H1 (cell line): ENCODE measurements around the gene UGT1A8. TPM values are rescaled to one million over a fixed set of nuclear protein-coding genes. Genes with fewer than 3 reads are reported as not detected.
"Not testable (repeated sequence)": the region's sequence is repeated elsewhere in the genome, so short reads cannot be mapped to it uniquely, and the experiment has no call there.

Experiments used
- CTCF ChIA-PET: fragments of 300-600 bp; sonication (Branson Sonifier 250); formaldehyde crosslinking; loops from one replicate; lab custom pipeline; 2021; ENCODE audit not compliant: partially characterized antibody; lab: Charles Lee
- POLR2A ChIA-PET: fragments of 300-600 bp; sonication (Branson Sonifier 250); formaldehyde crosslinking; loops from one replicate; lab custom pipeline; 2021; ENCODE audit warnings: inconsistent platforms; ENCODE audit not compliant: partially characterized antibody; lab: Charles Lee
- DNase-seq, 2 experiments: peaks; one replicate each; pipeline versions ENCODE4 v3.0.0 to v3.0.0-alpha.2; 2010 to 2022; ENCODE audit warnings: low spot score in 2 of 2, low read depth in 1 of 2, mixed read lengths in 1 of 2
- FAIRE-seq: peaks from 2 replicates; lab custom pipeline; 2011; peaks lifted over from hg19 to GRCh38; lab: Jason Lieb, UNC
- H2AFZ ChIP-seq: 2 replicates; pipeline ENCODE4 v1.8.1; 2012; ENCODE audit warnings: low read length, inconsistent platforms
- H2AK5ac ChIP-seq: 2 replicates; pipeline ENCODE4 v1.6.1; 2013; ENCODE audit warnings: low read depth, low read length
- H2BK120ac ChIP-seq: replicated peaks from 2 replicates; pipeline ENCODE3; 2013; ENCODE audit warnings: low read depth, low read length, inconsistent platforms
- H2BK12ac ChIP-seq: 2 replicates; pipeline ENCODE4 v1.6.1; 2013; ENCODE audit warnings: low read depth, low read length
- H2BK15ac ChIP-seq: 2 replicates; pipeline ENCODE4 v1.6.1; 2013; ENCODE audit warnings: low read length
- H2BK20ac ChIP-seq: 2 replicates; pipeline ENCODE4 v1.6.1; 2013; ENCODE audit warnings: low read length
- H2BK5ac ChIP-seq: 2 replicates; pipeline ENCODE4 v1.6.1; 2013; ENCODE audit warnings: low read depth, low read length
- H3K14ac ChIP-seq: 2 replicates; pipeline ENCODE4 v1.6.1; 2013; ENCODE audit warnings: inconsistent platforms; ENCODE audit not compliant: insufficient read length
- H3K18ac ChIP-seq: 2 replicates; pipeline ENCODE4 v1.6.1; 2013; ENCODE audit warnings: low read length; ENCODE audit errors: extremely low read depth
- H3K23ac ChIP-seq: 2 replicates; pipeline ENCODE4 v1.6.1; 2013; ENCODE audit warnings: inconsistent platforms; ENCODE audit not compliant: insufficient read length
- H3K23me2 ChIP-seq: 2 replicates; pipeline ENCODE4 v1.6.1; 2013; ENCODE audit warnings: low read depth, low read length
- H3K27ac ChIP-seq: 2 replicates; pipeline ENCODE4 v1.6.1; 2011; ENCODE audit warnings: low read depth, low read length, inconsistent platforms
- H3K27me3 ChIP-seq, 4 experiments: replicated peaks in 1 of 4; 1 replicate in 1 of 4; 2 replicates in 3 of 4; pipeline versions ENCODE4 v1.6.1 to v1.8.1; 2011 to 2013; ENCODE audit warnings: low read length in 3 of 4, mild to moderate bottlenecking in 3 of 4, inconsistent platforms in 2 of 4, mixed read lengths in 2 of 4, moderate library complexity in 1 of 4; ENCODE audit not compliant: control insufficient read depth in 3 of 4, insufficient read depth in 3 of 4; ENCODE audit errors: extremely low read depth in 1 of 4
- H3K36me3 ChIP-seq, 4 experiments: 2 replicates each; pipeline versions ENCODE4 v1.6.1 to v1.8.1; 2011 to 2013; ENCODE audit warnings: mild to moderate bottlenecking in 4 of 4, low read length in 3 of 4, moderate library complexity in 2 of 4, control low read depth in 1 of 4, inconsistent platforms in 1 of 4; ENCODE audit not compliant: insufficient read depth in 4 of 4, control insufficient read depth in 2 of 4
- H3K4ac ChIP-seq: replicated peaks from 2 replicates; pipeline ENCODE3; 2013; ENCODE audit warnings: low read length, low read depth, mixed read lengths, inconsistent platforms; ENCODE audit not compliant: insufficient read length
- H3K4me1 ChIP-seq, 4 experiments: replicated peaks in 1 of 4; 1 replicate in 1 of 4; 2 replicates in 3 of 4; pipeline versions ENCODE4 v1.6.1 to v1.8.1; 2011 to 2013; ENCODE audit warnings: low read length in 3 of 4, inconsistent platforms in 2 of 4, mixed read lengths in 1 of 4; ENCODE audit not compliant: insufficient read depth in 4 of 4, control insufficient read depth in 3 of 4
- H3K4me2 ChIP-seq, 2 experiments: 2 replicates each; pipeline versions ENCODE4 v1.6.1 to v1.8.1; 2011 to 2013; ENCODE audit warnings: low read depth in 2 of 2, low read length in 2 of 2, control low read depth in 1 of 2, inconsistent platforms in 1 of 2, mild to moderate bottlenecking in 1 of 2; ENCODE audit not compliant: insufficient read depth in 1 of 2
- H3K4me3 ChIP-seq, 4 experiments: fragments of 200-600, 300-600 bp in 1 of 4; sonication (generic), shearing (Covaris generic), sonication (Bioruptor Twin) in 1 of 4; 2 replicates each; pipeline versions ENCODE4 v1.5.1 to v1.8.1; 2011 to 2016; ENCODE audit warnings: low read length in 4 of 4, low read depth in 3 of 4, control low read depth in 2 of 4, inconsistent platforms in 2 of 4, mild to moderate bottlenecking in 2 of 4, mixed read lengths in 1 of 4, moderate library complexity in 1 of 4; ENCODE audit not compliant: insufficient read depth in 2 of 4; ENCODE audit errors: extremely low read depth in 1 of 4
- H3K56ac ChIP-seq: replicated peaks from 2 replicates; pipeline ENCODE3; 2013; ENCODE audit warnings: low read depth, mild to moderate bottlenecking, mixed read lengths, low read length, inconsistent platforms; ENCODE audit not compliant: insufficient read length
- H3K79me1 ChIP-seq: 2 replicates; pipeline ENCODE4 v1.6.1; 2013; ENCODE audit warnings: low read depth, low read length, control low read depth
- H3K79me2 ChIP-seq, 2 experiments: 2 replicates each; pipeline versions ENCODE4 v1.6.1 to v1.8.1; 2012 to 2013; ENCODE audit warnings: low read length in 2 of 2, mild to moderate bottlenecking in 2 of 2, inconsistent platforms in 1 of 2; ENCODE audit not compliant: insufficient read depth in 2 of 2, control insufficient read depth in 1 of 2
- H3K9ac ChIP-seq, 4 experiments: replicated peaks in 1 of 4; 1 replicate in 1 of 4; 2 replicates in 3 of 4; pipeline versions ENCODE4 v1.6.1 to v1.8.1; 2011 to 2013; ENCODE audit warnings: low read depth in 3 of 4, low read length in 3 of 4, control low read depth in 2 of 4, mild to moderate bottlenecking in 2 of 4, moderate library complexity in 2 of 4, inconsistent platforms in 1 of 4; ENCODE audit errors: extremely low read depth in 1 of 4
- H3K9me3 ChIP-seq, 2 experiments: 2 replicates each; pipeline versions ENCODE4 v1.6.1 to v1.8.1; 2012 to 2013; ENCODE audit warnings: mild to moderate bottlenecking in 2 of 2, moderate library complexity in 2 of 2, control low read depth in 1 of 2, inconsistent platforms in 1 of 2, low read depth in 1 of 2, low read length in 1 of 2, mixed read lengths in 1 of 2; ENCODE audit not compliant: insufficient read depth in 2 of 2
- H4K20me1 ChIP-seq, 2 experiments: replicated peaks in 1 of 2; 2 replicates each; pipeline versions ENCODE3 to v1.8.1; 2011 to 2013; ENCODE audit warnings: inconsistent platforms in 2 of 2, low read length in 2 of 2, mild to moderate bottlenecking in 1 of 2; ENCODE audit not compliant: insufficient read depth in 2 of 2, control insufficient read depth in 1 of 2
- H4K5ac ChIP-seq: 2 replicates; pipeline ENCODE4 v1.6.1; 2013; ENCODE audit warnings: low read length, low read depth, mixed read lengths, inconsistent platforms; ENCODE audit not compliant: insufficient read length
- H4K8ac ChIP-seq: 2 replicates; pipeline ENCODE4 v1.8.0; 2013; ENCODE audit warnings: mild to moderate bottlenecking, moderate library complexity, low read length, inconsistent platforms; ENCODE audit not compliant: insufficient read depth; ENCODE audit errors: extremely low read depth
- H4K91ac ChIP-seq: replicated peaks from 2 replicates; pipeline ENCODE3; 2013; ENCODE audit warnings: low read length, mixed read lengths, inconsistent platforms; ENCODE audit not compliant: insufficient read length
- WGBS, 2 experiments: shearing (Covaris generic) in 1 of 2; methylation state at CpG; one replicate each; pipeline versions ENCODE4 v1.1.6 to v1.1.7; 2013 to 2015; ENCODE audit warnings: low lambda C conversion rate in 2 of 2, mixed read lengths in 2 of 2, inconsistent platforms in 1 of 2, low coverage in 1 of 2, missing lambda C conversion rate in 1 of 2; ENCODE audit not compliant: insufficient replicate concordance in 2 of 2, insufficient coverage in 1 of 2, insufficient read length in 1 of 2; ENCODE audit errors: extremely low coverage in 1 of 2, missing lambda C conversion rate in 1 of 2; 5-methylcytosine and 5-hydroxymethylcytosine counted together
- polyA plus RNA-seq, 7 experiments: library from polyadenylated mRNA; depleted of rRNA in 3 of 7; stranded (reverse) in 5 of 7; unstranded in 2 of 7; fragments of >200 nt in 5 of 7; fragments of 200-250 nt in 2 of 7; gene quantifications; 1 replicate in 5 of 7; 2 replicates in 1 of 7; 4 replicates in 1 of 7; pipeline versions ENCODE4 v1.2.1 to v1.2.3, GENCODE V29; 2011 to 2013; ENCODE audit warnings: missing spikeins in 2 of 7, mixed read lengths in 2 of 7
- total RNA-seq: library from RNA; stranded (reverse); fragmentation: NEBNext Ultra II Directional; extraction: Animal tissue kit (Norgen Biotek cat#: 25700); gene quantifications from 2 replicates; pipeline ENCODE4 v1.2.1, GENCODE V29; 2021

UGT1A8 gene
- total and polyA plus RNA-seq, 2 of the 8 experiments (the other 6 are each of a cell fraction or from before 2014, with no cell fraction given) = not detected

DNA sequence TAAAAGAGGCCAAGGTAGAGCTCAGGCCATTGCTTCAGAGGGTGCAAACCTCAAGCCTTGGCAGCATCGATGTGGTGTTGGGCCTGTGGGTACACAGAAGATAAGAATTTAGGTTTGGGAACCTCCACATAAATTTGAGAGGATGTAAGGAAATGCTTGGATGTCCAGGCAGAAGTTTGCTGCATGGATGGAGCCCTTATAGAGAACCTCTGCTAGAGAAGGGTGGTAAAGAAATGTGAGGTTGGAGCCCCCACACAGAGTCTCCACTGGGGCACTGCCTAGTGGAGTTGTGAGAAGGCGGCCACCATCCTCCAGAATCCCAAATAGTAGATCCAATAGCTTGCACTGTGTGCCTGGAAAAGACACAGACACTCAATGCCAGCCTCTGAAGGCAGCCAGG, 133.3 kb downstream of the UGT1A8 start:
- H4K5ac ChIP-seq, H3K79me2 ChIP-seq, H2AFZ ChIP-seq, H2BK15ac ChIP-seq, H3K56ac ChIP-seq, FAIRE-seq, POLR2A ChIA-PET, H3K36me3 ChIP-seq, H2BK20ac ChIP-seq, H3K27me3 ChIP-seq, H3K79me1 ChIP-seq, H3K27ac ChIP-seq, H3K4me2 ChIP-seq, H4K20me1 ChIP-seq, H3K23ac ChIP-seq, H3K9ac ChIP-seq, H3K14ac ChIP-seq, H2BK5ac ChIP-seq, H3K4me3 ChIP-seq, H3K4me1 ChIP-seq, H3K4ac ChIP-seq, H2AK5ac ChIP-seq, H3K18ac ChIP-seq, H2BK120ac ChIP-seq, H3K23me2 ChIP-seq, DNase-seq, H4K8ac ChIP-seq, H2BK12ac ChIP-seq, H4K91ac ChIP-seq: not testable (repeated sequence)
- H3K9me3 ChIP-seq = peaks cover 22 to 33% of the 10 kb centered on the region in 2 experiments
- CTCF ChIA-PET = interaction anchor here (1.3 kb wide), 1 partner anchor 10 kb away, joined by 4 read pairs; the partner anchor contains the start of gene UGT1A1
- 91% methylated on average over 2 of the region's 2 CpGs; no CpG with 5 or more reads in 1 of the 2 experiments for WGBS, 2 experiments
